ENCODE results near the gene SYP. TPM values are rescaled to one million over a fixed set of nuclear protein-coding genes. Genes with fewer than 3 reads are reported as not detected.

Gene SYP
- total and polyA plus RNA-seq, 2 experiments from 2014 or later = 0.45 to 1.3 TPM

GRCh38 chrX:49211074-49211473, 11.1 kb upstream of the SYP start:
- no peak for DNase-seq (ENCODE audit: low read depth in 1 of 2, low spot score in 1 of 2)
- no peak for TF ChIP-seq CTCF (IDR thresholded peaks at IDR 0.05; ENCODE audit: low read depth, low read length)
- H3K4me3 ChIP-seq = no peak overlapping the region
- no peaks in the 10 kb centered on the region for H3K36me3 ChIP-seq
- no peaks in the 10 kb centered on the region for H3K9me3 ChIP-seq (ENCODE audit: low read depth)
- no peaks in the 10 kb centered on the region for H3K27me3 ChIP-seq
- no peaks in the 10 kb centered on the region for H3K4me1 ChIP-seq (ENCODE audit: low read depth)
- no peak overlapping the region for H3K27ac ChIP-seq

GRCh38 chrX:49210406-49210805, 10.4 kb upstream of the SYP start:
- Histone ChIP-seq H3K4me1 (ENCODE audit: low read depth) (no peaks in the 10 kb centered on the region), H3K27me3 (no peaks in the 10 kb centered on the region), H3K9me3 (ENCODE audit: low read depth) (no peaks in the 10 kb centered on the region), H3K36me3 (no peaks in the 10 kb centered on the region), H3K27ac (no peak overlapping the region), H3K4me3 (no peak overlapping the region)
- no peak for DNase-seq (ENCODE audit: low read depth in 1 of 2, low spot score in 1 of 2)
- no peak for TF ChIP-seq CTCF (IDR thresholded peaks at IDR 0.05; ENCODE audit: low read depth, low read length)

GRCh38 chrX:49209434-49210251, 9.7 kb upstream of the SYP start:
- H3K9me3 ChIP-seq (ENCODE audit: low read depth) = no peaks in the 10 kb centered on the region
- H3K4me1 ChIP-seq (ENCODE audit: low read depth) = no peaks in the 10 kb centered on the region
- no peaks in the 10 kb centered on the region for H3K36me3 ChIP-seq
- no peak for TF ChIP-seq CTCF (IDR thresholded peaks at IDR 0.05; ENCODE audit: low read depth, low read length)
- DNase-seq (ENCODE audit: low read depth in 1 of 2, low spot score in 1 of 2) = no peak
- H3K27me3 ChIP-seq = no peaks in the 10 kb centered on the region
- no peak overlapping the region for H3K4me3 ChIP-seq
- no peak overlapping the region for H3K27ac ChIP-seq

GRCh38 chrX:49208399-49208798, 8.4 kb upstream of the SYP start:
- H3K4me1 ChIP-seq (ENCODE audit: low read depth) = no peaks in the 10 kb centered on the region
- no peaks in the 10 kb centered on the region for H3K36me3 ChIP-seq
- no peak overlapping the region for H3K4me3 ChIP-seq
- H3K27me3 ChIP-seq = no peaks in the 10 kb centered on the region
- H3K9me3 ChIP-seq (ENCODE audit: low read depth) = no peaks in the 10 kb centered on the region
- TF ChIP-seq CTCF (IDR thresholded peaks at IDR 0.05; ENCODE audit: low read depth, low read length) = no peak
- no peak for DNase-seq (ENCODE audit: low read depth in 1 of 2, low spot score in 1 of 2)
- no peak overlapping the region for H3K27ac ChIP-seq

GRCh38 chrX:49206543-49206942, 6.5 kb upstream of the SYP start:
- no peaks in the 10 kb centered on the region for H3K4me1 ChIP-seq (ENCODE audit: low read depth)
- DNase-seq (ENCODE audit: low read depth in 1 of 2, low spot score in 1 of 2) = no peak
- no peaks in the 10 kb centered on the region for H3K9me3 ChIP-seq (ENCODE audit: low read depth)
- no peak overlapping the region for H3K27ac ChIP-seq
- no peaks in the 10 kb centered on the region for H3K36me3 ChIP-seq
- no peaks in the 10 kb centered on the region for H3K27me3 ChIP-seq
- H3K4me3 ChIP-seq = no peak overlapping the region
- TF ChIP-seq CTCF (IDR thresholded peaks at IDR 0.05; ENCODE audit: low read depth, low read length) = no peak
